BLaER1 treated with 17β-estradiol and CSF1 and Interleukin-3, amounts not matched to agents 10 nM and 100 nM (cell line): ENCODE data around the gene UTP4.
A peak's percentile ranks its signal among the peaks of the same experiment; 100 is the strongest.

Experiments
- H3K27ac ChIP-seq, 11 experiments: shearing (Covaris generic); formaldehyde crosslinking; 2 replicates each; pipeline ENCODE4 v1.8.1; 2022
- H3K27me3 ChIP-seq, 11 experiments: shearing (Covaris generic); formaldehyde crosslinking; 2 replicates each; pipeline ENCODE4 v1.8.1; 2022
- H3K36me3 ChIP-seq, 11 experiments: shearing (Covaris generic); formaldehyde crosslinking; 2 replicates each; pipeline ENCODE4 v1.8.1; 2022
- H3K4me1 ChIP-seq, 10 experiments: shearing (Covaris generic); formaldehyde crosslinking; 2 replicates each; pipeline ENCODE4 v1.8.1; 2022
- H3K4me2 ChIP-seq, 11 experiments: shearing (Covaris generic); formaldehyde crosslinking; 2 replicates each; pipeline ENCODE4 v1.8.1; 2022
- H3K4me3 ChIP-seq, 10 experiments: shearing (Covaris generic); formaldehyde crosslinking; 2 replicates each; pipeline ENCODE4 v1.8.1; 2022
- H3K9ac ChIP-seq, 11 experiments: shearing (Covaris generic); formaldehyde crosslinking; 2 replicates each; pipeline ENCODE4 v1.8.1; 2022
- H3K9me3 ChIP-seq, 11 experiments: shearing (Covaris generic); formaldehyde crosslinking; replicated peaks in 1 of 11; 2 replicates each; pipeline ENCODE4 v1.8.1; 2022
- H4K20me1 ChIP-seq, 11 experiments: shearing (Covaris generic); formaldehyde crosslinking; 2 replicates each; pipeline ENCODE4 v1.8.1; 2022
- Cebpa-rat ChIP-seq, 11 experiments: shearing (Covaris generic); IDR thresholded peaks; 2 replicates each; pipeline ENCODE4 v1.8.1; 2022

The UTP4 gene

DNA sequence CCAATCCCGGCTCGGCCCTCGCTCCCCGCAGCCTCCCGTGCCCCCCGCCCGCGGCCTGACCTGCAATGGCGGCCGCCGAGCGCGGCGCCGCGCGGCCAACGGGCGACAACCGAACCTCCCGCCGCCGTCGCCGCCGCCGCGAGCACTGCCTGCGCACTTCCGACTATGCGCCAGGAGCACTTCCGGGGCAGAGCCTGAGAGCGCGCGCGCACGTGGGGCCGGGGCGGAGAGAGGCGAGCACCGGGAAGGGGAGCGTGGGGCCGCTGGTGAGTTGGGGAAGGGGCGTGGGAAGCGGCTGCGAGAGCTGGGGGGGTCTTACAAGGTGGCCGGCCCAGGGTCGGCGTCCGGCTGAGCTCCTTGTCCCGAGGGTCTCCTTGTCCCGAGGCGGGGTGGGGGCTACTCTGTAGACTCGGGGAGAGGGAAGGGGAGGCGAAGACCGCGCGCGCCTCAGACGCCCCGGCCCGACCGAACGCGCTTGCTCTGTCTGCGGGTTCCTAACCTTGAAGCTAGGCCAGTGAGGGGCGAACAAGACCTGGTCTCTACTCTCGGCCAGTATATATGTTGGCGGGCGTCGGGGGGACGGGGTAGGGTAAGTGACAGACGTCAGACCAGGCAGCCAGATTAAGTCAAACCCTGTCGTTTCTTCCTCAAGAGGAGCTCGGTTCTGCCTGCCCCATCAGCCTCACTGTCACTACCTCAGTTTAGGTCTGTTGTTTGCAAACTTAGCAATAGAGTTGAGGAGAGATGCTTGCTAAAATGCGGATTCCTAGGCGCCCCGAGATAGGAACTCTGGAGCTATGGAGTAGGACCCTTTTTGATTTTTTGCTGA is at the start of gene UTP4, which contains the start of gene CHTF8:
Gene UTP4 (plus strand): TSS at position 226 of the 829 bp plus-strand sequence. CDS start 811 bp downstream, outside the sequence.
Gene CHTF8 (minus strand): TSS at position 165 of the 829 bp plus-strand sequence. CDS start 11,130 bp downstream, outside the sequence.
- Histone ChIP-seq H3K9ac (peak within 1 kb of the TSS; percentile 92 to 98 (median 97)), H3K27me3 (no peaks in the 10 kb centered on the region), H3K27ac (peak within 1 kb of the TSS; percentile 93 to 97 (median 96)), H3K9me3 (no peaks in the 10 kb centered on the region), H3K4me3 (peak within 1 kb of the TSS; percentile 86 to 98 (median 96)), H3K4me1 (peaks cover 32 to 60% (median 44%) of the 10 kb centered on the region in 10 experiments), H3K4me2 (peak within 1 kb of the TSS; percentile 79 to 94 (median 87)), H3K36me3 (peaks cover 26 to 74% (median 63%) of the 10 kb centered on the region in 11 experiments), H4K20me1 (peaks cover 36 to 94% (median 79%) of the 10 kb centered on the region in 11 experiments)
- no peak for TF ChIP-seq Cebpa-rat (IDR thresholded peaks at IDR 0.05)

DNA sequence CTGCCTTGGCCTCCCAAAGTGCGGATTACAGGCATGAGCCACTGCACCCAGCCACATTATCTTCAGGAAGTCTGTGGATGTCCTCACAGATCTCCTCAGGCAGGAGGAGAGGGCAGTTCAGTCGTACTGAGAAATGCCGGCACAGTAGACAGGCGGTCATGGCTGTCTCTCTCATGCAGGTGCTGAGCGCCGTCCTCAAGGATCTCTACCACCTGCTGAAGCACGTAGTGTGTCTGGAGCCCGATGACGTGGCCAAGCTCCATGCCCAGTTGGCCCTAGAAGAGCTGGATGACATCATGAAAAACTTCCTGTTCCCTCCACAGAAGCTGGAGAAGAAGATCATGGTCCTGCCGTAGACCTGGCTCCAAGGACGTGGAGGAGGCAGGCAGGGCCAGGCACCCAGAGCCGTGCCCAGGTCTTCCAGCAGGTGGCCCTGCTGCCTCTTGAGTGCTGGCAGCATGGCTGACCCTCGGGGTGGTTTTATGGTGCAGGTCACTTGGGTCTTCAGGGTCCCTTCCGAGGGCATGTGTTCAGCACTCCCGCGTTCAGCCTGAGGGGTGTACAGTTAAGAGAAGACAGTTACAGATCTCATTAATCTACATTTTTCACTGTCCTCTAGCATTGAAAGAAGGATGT is 49.0 kb upstream of the UTP4 start:
- peaks cover 0 to 7% (median 6%) of the 10 kb centered on the region in 10 experiments; a peak in 15 of 20 replicates for H3K4me1 ChIP-seq

GRCh38 chr16:69084289-69084688 is 48.2 kb upstream of the UTP4 start:
- TF ChIP-seq Cebpa-rat (IDR thresholded peaks at IDR 0.05): no peak
- Histone ChIP-seq H3K4me2 (no peak overlapping the region), H3K36me3 (peaks cover 0 to 32% (median 21%) of the 10 kb centered on the region in 11 experiments; a peak in 16 of 22 replicates), H3K9me3 (no peaks in the 10 kb centered on the region), H3K4me1 (peaks cover 0 to 7% (median 6%) of the 10 kb centered on the region in 10 experiments; a peak in 15 of 20 replicates), H3K27ac (no peak overlapping the region), H3K4me3 (no peak overlapping the region), H3K27me3 (no peaks in the 10 kb centered on the region), H4K20me1 (0 out of 22 replicates have a peak, but pooled peaks cover 0 to 2% (median 0%) of the 10 kb centered on the region in 11 experiments), H3K9ac (no peak overlapping the region)

More for the DNA sequence above, 49.0 kb upstream of the UTP4 start:
- TF ChIP-seq Cebpa-rat (IDR thresholded peaks at IDR 0.05): no peak
- Histone ChIP-seq H3K4me3 (no peak overlapping the region), H3K9ac (no peak overlapping the region), H3K36me3 (peaks cover 0 to 32% (median 21%) of the 10 kb centered on the region in 11 experiments; a peak in 16 of 22 replicates), H3K9me3 (no peaks in the 10 kb centered on the region), H4K20me1 (no peaks in the 10 kb centered on the region), H3K4me2 (no peak overlapping the region), H3K27me3 (no peaks in the 10 kb centered on the region), H3K27ac (no peak overlapping the region)

DNA sequence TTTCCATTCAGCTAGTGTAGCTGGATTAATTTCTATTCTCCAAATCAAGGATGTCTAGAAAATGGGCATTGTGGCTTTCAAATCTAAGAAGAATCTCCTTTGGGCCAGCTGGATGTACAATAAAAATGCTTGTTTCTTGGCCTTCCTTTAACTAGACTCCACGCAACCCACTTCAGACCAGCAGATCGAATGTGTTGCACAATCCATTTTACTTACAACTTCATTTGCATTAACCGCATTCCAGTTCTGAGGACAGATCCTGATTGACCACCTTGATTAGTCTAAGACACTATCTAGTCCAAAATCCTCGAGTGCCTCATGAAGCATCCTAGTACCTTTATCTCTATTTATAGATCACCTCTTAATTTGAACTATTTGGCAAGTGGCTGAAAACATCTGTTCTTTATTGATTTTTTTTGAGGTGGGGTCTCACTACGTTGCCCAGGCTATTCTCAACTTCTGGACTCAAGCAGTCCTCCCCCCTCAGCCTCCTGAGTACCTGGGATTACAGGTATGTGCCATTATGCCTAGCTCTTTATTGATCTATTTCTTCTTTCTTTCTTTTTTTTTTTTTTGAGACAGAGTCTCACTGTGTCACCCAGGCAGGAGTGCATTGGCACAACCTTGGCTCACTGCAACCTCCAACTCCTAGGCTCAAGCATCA is 47.3 kb upstream of the UTP4 start:
- Histone ChIP-seq H3K9ac (no peak overlapping the region), H3K9me3 (no peaks in the 10 kb centered on the region), H3K4me2 (no peak overlapping the region), H3K27ac (no peak overlapping the region), H3K4me3 (no peak overlapping the region), H3K4me1 (peaks cover 0 to 10% (median 6%) of the 10 kb centered on the region in 10 experiments; a peak in 15 of 20 replicates), H3K36me3 (peaks cover 0 to 32% (median 21%) of the 10 kb centered on the region in 11 experiments; a peak in 16 of 22 replicates), H4K20me1 (peaks cover 0 to 6% (median 0%) of the 10 kb centered on the region in 11 experiments; a peak in 1 of 22 replicates), H3K27me3 (no peaks in the 10 kb centered on the region)
- TF ChIP-seq Cebpa-rat (IDR thresholded peaks at IDR 0.05): peak in 3 of 11 experiments; percentile 7 to 50 (median 47); a peak in 3 of 22 replicates

DNA sequence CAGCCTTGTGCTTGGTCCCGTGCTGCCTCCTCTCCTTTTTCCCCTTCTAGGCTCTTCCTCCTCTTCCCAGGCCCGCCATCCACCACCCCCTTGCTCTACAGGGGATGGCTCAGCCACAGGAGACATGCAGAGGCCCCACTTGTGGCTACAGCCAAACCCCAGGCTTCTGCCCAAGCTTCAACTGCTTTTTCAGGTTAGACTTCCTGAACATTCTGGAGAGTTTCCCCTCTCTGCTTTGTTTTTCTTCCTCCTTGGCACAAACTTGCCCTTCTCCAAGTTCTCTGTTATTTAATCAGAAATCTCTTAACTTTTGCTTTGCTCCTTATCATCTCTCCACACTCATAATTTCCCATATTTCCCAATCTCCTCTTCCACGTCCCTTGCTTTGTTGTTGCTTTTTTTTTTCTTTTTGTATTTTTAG is 45.3 kb upstream of the UTP4 start:
- no peaks in the 10 kb centered on the region for H3K27me3 ChIP-seq
- H3K9ac ChIP-seq: no peak overlapping the region
- peaks cover 0 to 32% (median 21%) of the 10 kb centered on the region in 11 experiments; a peak in 16 of 22 replicates for H3K36me3 ChIP-seq
- H3K4me1 ChIP-seq: peaks cover 0 to 10% (median 6%) of the 10 kb centered on the region in 10 experiments; a peak in 15 of 20 replicates
- peak overlapping the region in 7 of 11 experiments; percentile 25 to 57 (median 31); a peak in 12 of 22 replicates for H3K4me2 ChIP-seq
- no peak overlapping the region for H3K4me3 ChIP-seq
- 0 out of 22 replicates have a peak overlapping the region, but pooled peaks of 4 of the 11 experiments have one; percentile 9 to 22 (median 16) for H3K27ac ChIP-seq
- H4K20me1 ChIP-seq: peaks cover 0 to 6% (median 0%) of the 10 kb centered on the region in 11 experiments; a peak in 1 of 22 replicates
- no peak for TF ChIP-seq Cebpa-rat (IDR thresholded peaks at IDR 0.05)
- H3K9me3 ChIP-seq: no peaks in the 10 kb centered on the region

- Histone ChIP-seq H3K27ac (no peak overlapping the region), H3K9me3 (no peaks in the 10 kb centered on the region), H3K9ac (no peak overlapping the region), H3K4me1 (peaks cover 0 to 10% (median 6%) of the 10 kb centered on the region in 10 experiments; a peak in 15 of 20 replicates), H3K36me3 (peaks cover 0 to 24% (median 17%) of the 10 kb centered on the region in 11 experiments; a peak in 15 of 22 replicates), H3K4me3 (no peak overlapping the region), H3K27me3 (no peaks in the 10 kb centered on the region), H3K4me2 (no peak overlapping the region), H4K20me1 (peaks cover 0 to 6% (median 0%) of the 10 kb centered on the region in 11 experiments; a peak in 1 of 22 replicates)
- no peak for TF ChIP-seq Cebpa-rat (IDR thresholded peaks at IDR 0.05)
Observed at GRCh38 chr16:69088684-69089083, 43.8 kb upstream of the UTP4 start.

- Histone ChIP-seq H3K9me3 (no peaks in the 10 kb centered on the region), H3K36me3 (peaks cover 0 to 19% (median 12%) of the 10 kb centered on the region in 11 experiments; a peak in 14 of 22 replicates), H3K27ac (no peak overlapping the region), H4K20me1 (peaks cover 0 to 6% (median 0%) of the 10 kb centered on the region in 11 experiments; a peak in 1 of 22 replicates), H3K4me3 (no peak overlapping the region), H3K9ac (no peak overlapping the region), H3K4me1 (peaks cover 0 to 10% (median 7%) of the 10 kb centered on the region in 10 experiments; a peak in 15 of 20 replicates), H3K27me3 (no peaks in the 10 kb centered on the region), H3K4me2 (no peak overlapping the region)
- TF ChIP-seq Cebpa-rat (IDR thresholded peaks at IDR 0.05): no peak
Observed at GRCh38 chr16:69089091-69089910, 43.1 kb upstream of the UTP4 start.
